ENCODE data around the gene EMC9. TPM values are rescaled to one million over a fixed set of nuclear protein-coding genes. Genes with fewer than 3 reads are reported as not detected.
"Not testable (repeated sequence)": the region's sequence is repeated elsewhere in the genome, so short reads cannot be mapped to it uniquely, and the experiment has no call there.

The EMC9 gene
- polyA plus RNA-seq, 1 donor (not counting 4 experiments of a cell fraction or from before 2014, with no cell fraction given): 11.0 TPM

- Histone ChIP-seq H4K20me1 (ENCODE audit: control insufficient read depth, extremely low read depth, insufficient read depth, low read length) (no peaks in the 10 kb centered on the region), H3K9ac (ENCODE audit: control insufficient read depth, extremely low read depth, insufficient read depth, low read length) (no peak overlapping the region), H3K79me2 (ENCODE audit: control insufficient read depth, insufficient read depth, low read length) (no peaks in the 10 kb centered on the region), H3K4me3 (ENCODE audit: control insufficient read depth in 2 of 3, extremely low read depth in 1 of 3, insufficient read depth in 2 of 3, low read depth in 1 of 3, low read length in 3 of 3) (no peak overlapping the region), H3K4me1 (ENCODE audit: control insufficient read depth, extremely low read depth, insufficient read depth, low read length) (peaks cover 14% of the 10 kb centered on the region), H3K4me2 (ENCODE audit: control insufficient read depth, extremely low read depth, insufficient read depth, low read depth, low read length) (no peak overlapping the region), H3K36me3 (ENCODE audit: control insufficient read depth in 2 of 2, extremely low read depth in 1 of 2, insufficient read depth in 2 of 2, low read length in 2 of 2) (peaks cover 0 to 7% of the 10 kb centered on the region in 2 experiments), H3K9me1 (ENCODE audit: control insufficient read depth, extremely low read depth, insufficient read depth, low read length) (no peaks in the 10 kb centered on the region), H3K27ac (ENCODE audit: control insufficient read depth, insufficient read depth, low read length) (no peak overlapping the region), H2AFZ (ENCODE audit: control insufficient read depth, low read length) (peak overlapping the region; percentile 48), H3K9me3 (ENCODE audit: control insufficient read depth, low read depth, low read length) (no peaks in the 10 kb centered on the region), H3K27me3 (ENCODE audit: control insufficient read depth, extremely low read depth, insufficient read depth, low read length) (no peaks in the 10 kb centered on the region)
- DNase-seq (ENCODE audit: low read depth, low spot score): no peak
- TF ChIP-seq CTCF (optimal IDR thresholded peaks at IDR 0.05 in 1 of 3, IDR thresholded peaks at IDR 0.05 in 1 of 3, conservative IDR thresholded peaks at IDR 0.05 in 1 of 3; ENCODE audit: extremely low read depth in 1 of 3, insufficient read depth in 2 of 3, low read length in 3 of 3): no peak
- no peak for TF ChIP-seq EZH2 (IDR thresholded peaks at IDR 0.05; ENCODE audit: low read length)
- dilution Hi-C loops (cut with MboI; ENCODE audit: extremely low pct_ligation_motif_present, low sequenced_read_pairs): no loop called here
- FAIRE-seq: no peak
Observed at GRCh38 chr14:24108336-24108874, 33.0 kb downstream of the EMC9 start.

- H2AFZ ChIP-seq (ENCODE audit: control insufficient read depth, low read length): no peak overlapping the region
- H3K27ac ChIP-seq (ENCODE audit: control insufficient read depth, insufficient read depth, low read length): no peak overlapping the region
- no peak overlapping the region for H3K4me2 ChIP-seq (ENCODE audit: control insufficient read depth, extremely low read depth, insufficient read depth, low read depth, low read length)
- no peaks in the 10 kb centered on the region for H3K79me2 ChIP-seq (ENCODE audit: control insufficient read depth, insufficient read depth, low read length)
- H3K4me1 ChIP-seq (ENCODE audit: control insufficient read depth, extremely low read depth, insufficient read depth, low read length): peaks cover 11% of the 10 kb centered on the region
- dilution Hi-C loops (cut with MboI; ENCODE audit: extremely low pct_ligation_motif_present, low sequenced_read_pairs): no loop called here
- DNase-seq (ENCODE audit: low read depth, low spot score) (no peak), FAIRE-seq (no peak)
- no peak overlapping the region for H3K4me3 ChIP-seq (ENCODE audit: control insufficient read depth in 2 of 3, extremely low read depth in 1 of 3, insufficient read depth in 2 of 3, low read depth in 1 of 3, low read length in 3 of 3)
- no peaks in the 10 kb centered on the region for H3K9me1 ChIP-seq (ENCODE audit: control insufficient read depth, extremely low read depth, insufficient read depth, low read length)
- H3K9ac ChIP-seq (ENCODE audit: control insufficient read depth, extremely low read depth, insufficient read depth, low read length): no peak overlapping the region
- no peaks in the 10 kb centered on the region for H3K27me3 ChIP-seq (ENCODE audit: control insufficient read depth, extremely low read depth, insufficient read depth, low read length)
- no peaks in the 10 kb centered on the region for H3K9me3 ChIP-seq (ENCODE audit: control insufficient read depth, low read depth, low read length)
- peaks cover 5 to 8% of the 10 kb centered on the region in 2 experiments for H3K36me3 ChIP-seq (ENCODE audit: control insufficient read depth in 2 of 2, extremely low read depth in 1 of 2, insufficient read depth in 2 of 2, low read length in 2 of 2)
- H4K20me1 ChIP-seq (ENCODE audit: control insufficient read depth, extremely low read depth, insufficient read depth, low read length): no peaks in the 10 kb centered on the region
- TF ChIP-seq EZH2 (IDR thresholded peaks at IDR 0.05; ENCODE audit: low read length) (no peak), CTCF (optimal IDR thresholded peaks at IDR 0.05 in 1 of 3, IDR thresholded peaks at IDR 0.05 in 1 of 3, conservative IDR thresholded peaks at IDR 0.05 in 1 of 3; ENCODE audit: extremely low read depth in 1 of 3, insufficient read depth in 2 of 3, low read length in 3 of 3) (no peak)
Observed at GRCh38 chr14:24106672-24107271, 34.6 kb downstream of the EMC9 start.

DNA sequence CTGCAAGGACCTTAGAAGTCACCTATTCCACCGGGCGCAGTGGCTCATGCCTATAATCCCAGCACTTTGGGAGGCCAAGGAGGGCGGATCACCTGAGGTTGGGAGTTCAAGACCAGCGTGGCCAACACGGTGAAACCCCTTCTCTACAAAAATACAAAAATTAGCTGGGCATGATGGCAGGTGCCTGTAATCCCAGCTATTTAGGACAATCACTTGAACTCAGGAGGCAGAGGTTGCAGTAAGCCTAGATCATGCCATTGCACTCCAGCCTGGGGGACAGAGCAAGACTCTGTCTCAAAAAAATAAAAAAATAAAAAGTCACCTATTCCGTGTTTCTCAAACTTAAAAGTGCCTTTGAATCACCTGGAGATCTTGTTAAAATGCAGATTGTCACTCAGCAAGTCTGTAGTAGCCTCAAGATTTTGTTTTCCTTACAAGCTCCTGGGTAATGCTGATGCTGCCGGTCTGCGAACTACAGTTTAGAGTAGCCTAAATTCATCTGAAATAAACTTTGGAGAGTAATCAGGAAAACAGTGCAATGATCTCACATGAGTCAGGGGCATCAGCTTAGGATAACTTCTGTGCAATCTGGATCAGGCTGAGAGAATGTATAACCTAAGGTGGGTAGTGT is 35.7 kb downstream of the EMC9 start:
- H3K27me3 ChIP-seq (ENCODE audit: control insufficient read depth, extremely low read depth, insufficient read depth, low read length); H3K9ac ChIP-seq (ENCODE audit: control insufficient read depth, extremely low read depth, insufficient read depth, low read length); H3K36me3 ChIP-seq (ENCODE audit: control insufficient read depth in 2 of 2, extremely low read depth in 1 of 2, insufficient read depth in 2 of 2, low read length in 2 of 2); H3K4me2 ChIP-seq (ENCODE audit: control insufficient read depth, extremely low read depth, insufficient read depth, low read depth, low read length); H3K79me2 ChIP-seq (ENCODE audit: control insufficient read depth, insufficient read depth, low read length); dilution Hi-C loops (cut with MboI; ENCODE audit: extremely low pct_ligation_motif_present, low sequenced_read_pairs); H3K4me3 ChIP-seq (ENCODE audit: control insufficient read depth in 2 of 3, extremely low read depth in 1 of 3, insufficient read depth in 2 of 3, low read depth in 1 of 3, low read length in 3 of 3); H2AFZ ChIP-seq (ENCODE audit: control insufficient read depth, low read length); H3K27ac ChIP-seq (ENCODE audit: control insufficient read depth, insufficient read depth, low read length); DNase-seq (ENCODE audit: low read depth, low spot score); H4K20me1 ChIP-seq (ENCODE audit: control insufficient read depth, extremely low read depth, insufficient read depth, low read length); H3K9me3 ChIP-seq (ENCODE audit: control insufficient read depth, low read depth, low read length); FAIRE-seq; H3K9me1 ChIP-seq (ENCODE audit: control insufficient read depth, extremely low read depth, insufficient read depth, low read length): not testable (repeated sequence)
- peaks cover 11% of the 10 kb centered on the region for H3K4me1 ChIP-seq (ENCODE audit: control insufficient read depth, extremely low read depth, insufficient read depth, low read length)
